ENCODE data around the gene RNASEH2B.

DNA sequence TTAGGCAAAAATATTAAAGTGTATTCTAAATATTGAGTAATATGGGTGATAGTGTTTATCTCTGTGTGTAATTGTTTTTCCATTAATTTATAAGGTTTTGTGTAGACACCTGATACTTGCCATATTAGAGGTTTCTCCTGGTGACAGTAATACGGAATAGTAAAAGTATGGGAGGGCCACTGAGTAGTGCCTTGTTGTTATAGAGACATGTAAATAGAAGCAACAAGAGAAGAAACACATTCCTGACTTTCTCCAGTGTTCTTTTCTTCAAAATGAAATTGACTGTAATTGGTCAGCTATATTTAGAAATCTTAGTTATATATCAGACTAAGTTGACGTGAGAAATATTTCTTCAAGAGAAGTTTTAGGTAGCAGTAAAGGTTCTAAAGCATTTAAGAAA is 18.5 kb downstream of the RNASEH2B start:
- no peak for TF ChIP-seq EZH2 (IDR thresholded peaks at IDR 0.05; ENCODE audit: borderline replicate concordance, low read length)
- no peak for TF ChIP-seq CTCF (conservative IDR thresholded peaks at IDR 0.05 in 1 of 2, IDR thresholded peaks at IDR 0.05 in 1 of 2; ENCODE audit: extremely low read depth in 1 of 2, insufficient read depth in 1 of 2, low read depth in 1 of 2, low read length in 2 of 2)

Data from mammary epithelial cell (primary cell).